ELF-1 (cell line): ENCODE data around the gene COL15A1.

Source experiments
- DNase-seq: peaks from one replicate; pipeline ENCODE4 v3.0.0-alpha.2; 2016; ENCODE audit warnings: low read depth, low spot score

The COL15A1 gene

DNA sequence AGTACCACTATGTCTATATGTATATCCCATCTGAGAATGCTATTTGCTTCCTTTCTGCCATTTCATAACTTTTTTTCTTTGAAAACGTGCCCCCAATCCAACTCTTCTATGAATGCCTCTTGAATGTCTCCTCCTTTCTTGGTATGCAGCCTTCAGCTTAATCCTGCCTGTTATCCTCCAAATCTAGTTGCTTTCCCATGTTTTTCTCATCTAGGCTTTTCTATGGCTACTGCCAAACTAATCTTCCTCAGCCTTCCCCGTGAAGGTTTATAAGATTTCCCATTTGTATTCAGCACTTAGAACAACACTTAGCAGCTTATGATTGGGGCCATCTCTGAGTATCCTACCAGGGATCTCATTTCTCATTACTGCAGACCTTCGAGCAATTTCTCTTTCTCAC, 163.7 kb downstream of the COL15A1 start:
- no peak for DNase-seq

DNA sequence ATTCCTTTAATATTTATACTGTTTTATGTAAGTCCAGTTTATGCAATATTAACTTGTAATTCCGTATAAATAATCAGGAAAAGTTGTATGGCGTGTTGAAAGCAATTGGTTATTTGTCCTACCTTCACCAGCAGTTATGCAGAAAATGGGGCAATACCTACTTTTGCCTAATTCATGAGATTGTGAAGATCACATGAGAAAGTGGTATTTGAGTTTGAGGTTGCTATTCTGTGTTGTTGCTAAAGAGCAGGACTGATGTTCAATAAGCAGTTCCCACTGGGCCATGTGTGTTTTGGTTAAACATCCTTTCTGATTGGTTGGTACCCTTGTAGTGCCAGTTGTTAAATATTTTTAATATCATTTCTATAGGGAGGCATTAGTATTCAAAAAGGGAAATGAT, 164.4 kb downstream of the COL15A1 start:
- DNase-seq: no peak

DNA sequence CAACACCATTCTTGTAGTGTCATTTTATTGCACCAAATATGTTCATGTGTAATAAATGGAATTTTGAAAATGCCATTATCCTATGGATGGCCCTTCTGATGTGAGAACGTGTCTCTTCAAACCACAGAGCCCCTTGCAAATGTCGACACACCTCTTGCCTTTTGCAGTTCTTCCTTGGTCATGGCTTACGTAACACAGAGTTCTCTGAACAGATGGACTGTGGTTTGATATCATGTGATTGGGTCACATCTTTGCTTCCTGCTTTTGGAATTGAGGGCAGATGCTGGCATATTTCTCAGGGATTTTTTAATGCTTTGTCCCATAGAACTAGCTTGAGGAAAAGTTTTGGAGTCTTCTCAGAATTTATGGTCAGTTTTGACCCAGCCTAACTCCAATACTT, 165.8 kb downstream of the COL15A1 start:
- DNase-seq: no peak

DNA sequence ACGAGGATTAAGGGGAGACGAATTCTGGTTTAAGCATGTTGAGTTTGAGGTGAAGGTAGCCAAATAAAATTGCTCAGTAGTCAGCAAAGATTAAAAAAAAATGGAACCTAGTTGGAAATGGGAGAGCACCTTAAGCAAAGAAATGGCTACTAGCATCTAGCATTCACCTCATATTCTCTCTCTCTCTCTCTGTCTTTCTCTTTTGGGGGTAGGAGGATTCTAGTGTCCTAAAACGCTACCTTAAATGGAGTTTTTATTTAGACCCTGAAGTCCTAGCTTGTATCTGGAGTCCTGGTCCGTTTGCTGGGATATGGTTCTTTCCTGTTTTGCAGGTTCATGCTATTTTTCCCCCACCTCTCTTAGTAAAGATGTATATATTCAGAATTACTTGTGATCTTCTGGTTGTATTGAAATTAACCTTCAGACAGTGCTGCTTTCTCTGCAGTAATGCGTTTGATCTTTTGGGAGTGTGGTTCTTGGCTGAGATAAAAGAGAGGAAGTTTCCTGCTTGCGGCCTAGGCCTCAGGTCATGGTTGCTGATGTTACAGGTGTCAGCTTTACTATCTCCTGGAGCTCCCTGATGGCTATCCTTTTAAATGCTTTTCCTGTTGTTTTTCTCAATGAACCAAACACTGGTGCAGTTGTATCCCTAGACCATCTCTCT, 169.2 kb downstream of the COL15A1 start:
- DNase-seq: peak; percentile 43

DNA sequence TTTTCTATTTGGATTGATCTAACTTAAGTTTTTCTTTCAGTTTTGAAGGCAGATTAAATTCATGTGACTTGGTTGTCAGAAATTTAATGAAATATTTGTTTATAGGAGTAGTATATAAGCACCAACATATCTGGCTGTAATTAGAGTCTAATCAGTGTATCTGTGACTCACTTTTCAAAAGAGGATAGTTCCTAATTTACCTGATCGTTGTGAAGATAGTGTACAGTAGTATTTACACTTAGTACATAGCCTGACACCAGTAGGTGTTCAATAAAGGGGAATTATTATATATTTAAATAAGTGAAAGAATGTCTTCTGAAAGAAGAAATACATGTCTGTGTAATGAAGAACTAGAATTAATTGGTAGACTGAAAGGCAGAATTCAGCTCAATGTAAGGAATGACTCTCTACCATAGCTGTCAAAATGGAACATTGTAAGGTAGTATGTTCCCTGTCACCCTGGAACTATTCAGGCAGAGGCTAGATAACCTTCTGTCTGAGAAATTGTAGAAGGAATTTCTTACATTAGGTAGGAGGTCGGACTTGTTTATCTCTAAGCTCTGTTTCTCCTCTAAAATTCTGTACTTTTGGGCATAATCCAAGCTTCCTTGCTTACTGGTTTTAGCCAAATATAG, 169.8 kb downstream of the COL15A1 start:
- no peak for DNase-seq

DNA sequence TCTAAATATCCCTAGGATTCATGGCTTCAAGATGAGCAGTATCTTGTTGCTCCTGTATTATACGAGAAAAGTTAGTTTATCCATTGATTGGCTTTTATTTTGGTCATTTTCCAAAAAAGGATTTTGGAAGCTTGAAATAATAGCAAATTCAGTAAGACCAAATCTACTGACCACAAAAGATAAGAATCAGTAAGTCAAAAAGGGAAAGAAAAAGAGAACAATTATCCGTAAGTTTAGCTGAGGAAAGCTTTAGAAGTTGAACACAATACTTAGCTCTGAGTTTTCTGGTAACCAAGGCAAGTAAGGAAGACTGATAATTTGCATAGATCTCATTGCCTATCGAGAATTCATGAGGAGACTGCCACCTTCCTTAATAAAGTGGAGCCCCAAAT, 170.3 kb downstream of the COL15A1 start:
- DNase-seq: no peak

DNA sequence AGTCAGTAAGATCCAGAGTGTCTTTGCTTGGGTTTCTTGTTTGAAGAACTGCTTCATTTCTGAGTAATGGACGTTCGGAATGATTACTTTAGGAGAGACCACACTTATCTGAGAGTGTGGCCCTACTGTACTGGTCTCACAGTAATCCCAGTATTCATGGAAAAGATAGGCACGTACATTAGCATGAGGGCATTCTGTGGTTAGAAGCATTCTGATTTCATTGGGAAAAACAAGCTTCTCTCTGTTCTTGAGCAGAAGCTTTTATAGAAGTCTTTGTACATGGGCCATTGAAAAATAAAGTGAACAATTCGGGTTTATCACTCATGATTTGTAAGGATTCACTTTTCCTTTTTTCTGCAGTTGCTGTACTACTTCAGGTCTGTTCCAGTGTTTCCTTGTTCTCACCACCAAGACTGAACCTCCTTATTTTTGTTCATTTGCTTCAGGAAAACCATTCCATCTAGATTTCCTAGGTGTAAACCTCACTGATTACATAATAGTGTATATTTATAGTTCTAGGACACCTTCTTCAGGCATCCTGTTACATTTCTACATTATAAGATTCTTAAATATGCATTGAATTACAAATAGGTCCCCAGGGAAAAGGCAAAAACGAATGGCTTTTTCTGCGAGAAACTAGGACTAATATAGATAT, 171.3 kb downstream of the COL15A1 start:
- no peak for DNase-seq

DNA sequence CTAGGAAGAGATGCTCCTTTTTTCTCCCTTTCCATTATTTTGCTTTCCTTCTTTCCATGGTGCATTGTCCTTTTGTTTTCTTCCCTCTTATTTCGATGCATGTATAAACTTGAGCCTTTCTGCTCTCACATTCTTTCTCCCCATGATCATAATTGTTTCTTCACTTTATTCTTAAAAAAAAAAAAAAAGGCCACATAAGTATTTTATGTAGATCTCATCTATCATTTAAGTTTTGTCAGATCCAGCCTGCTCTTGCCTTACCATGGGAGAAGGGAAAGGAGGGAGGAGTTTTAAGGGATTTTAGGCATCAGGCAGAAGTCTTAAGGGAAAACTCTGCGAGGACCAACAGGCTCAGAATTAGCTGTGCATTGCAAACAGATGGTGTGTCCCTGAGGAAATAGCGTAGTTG, 172.3 kb downstream of the COL15A1 start:
- no peak for DNase-seq

DNA sequence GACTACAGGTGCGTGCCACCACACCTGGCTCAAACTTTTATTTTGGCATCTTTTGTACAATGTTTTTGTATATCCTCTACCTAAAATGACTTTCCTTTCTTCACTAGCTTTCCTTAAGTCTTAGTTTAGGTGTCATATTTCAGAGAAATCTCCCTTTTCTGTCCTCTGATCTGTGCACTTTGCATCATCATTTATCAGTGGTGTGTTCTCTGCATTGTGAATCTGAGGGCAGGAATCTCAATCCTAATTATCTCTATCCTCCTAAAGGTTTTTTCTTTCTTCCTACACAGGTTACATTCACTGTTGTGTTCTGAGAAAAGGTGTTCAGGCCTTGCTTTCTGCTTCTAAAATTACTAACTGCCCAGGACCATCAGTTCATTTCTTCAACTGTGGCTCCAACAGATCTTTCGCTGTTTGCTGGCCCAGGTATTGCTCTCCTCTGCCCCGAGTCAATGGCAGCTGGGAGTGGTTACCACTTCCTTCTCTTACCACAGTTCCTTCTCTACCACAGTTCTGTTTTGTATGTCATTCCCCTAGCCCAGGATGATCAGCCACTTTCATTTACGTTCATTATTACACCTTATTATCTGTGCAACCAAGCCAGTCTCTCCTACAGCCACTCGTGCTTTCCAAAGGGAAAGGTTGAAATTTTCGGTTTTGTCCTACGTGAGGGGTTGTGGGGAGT, 175.2 kb downstream of the COL15A1 start:
- DNase-seq: no peak

DNA sequence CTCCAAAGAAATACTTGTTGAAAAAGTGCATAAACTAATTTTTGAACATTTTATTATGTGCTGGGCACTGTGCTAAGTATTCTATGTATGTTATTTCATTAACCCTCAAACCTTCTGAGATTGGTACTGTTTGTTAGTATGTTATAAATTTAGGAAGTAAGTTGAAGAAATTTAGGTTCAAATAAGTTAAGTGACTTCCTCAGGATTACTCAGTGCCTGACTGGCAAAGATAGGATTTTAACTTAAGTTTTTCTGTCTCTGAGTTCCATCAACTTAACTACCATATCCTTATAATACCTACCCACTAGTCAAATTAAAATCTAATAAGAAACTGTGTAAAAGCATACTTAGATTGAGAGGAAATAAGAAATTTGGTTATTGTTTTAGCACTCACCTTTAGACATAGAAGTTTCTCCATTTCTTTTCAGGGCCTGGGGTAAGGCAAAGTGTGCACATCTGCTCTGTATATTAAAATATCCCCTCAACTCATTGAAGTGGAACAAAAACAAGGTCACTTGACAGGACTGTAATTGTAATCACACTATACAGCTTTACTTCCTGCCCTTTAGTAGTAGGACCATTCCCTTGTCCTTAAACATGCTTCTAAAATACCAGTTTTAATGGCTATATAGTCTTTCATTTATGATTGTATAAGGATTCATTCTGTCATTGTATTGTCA, 176.4 kb downstream of the COL15A1 start:
- no peak for DNase-seq
